ENCODE results near the gene TSPAN5. TPM values are rescaled to one million over a fixed set of nuclear protein-coding genes. Genes with fewer than 3 reads are reported as not detected.

TSPAN5 gene
- total RNA-seq, 4 donors from 2014 or later, result 14.5 to 33.4 (median 17.0) TPM

GRCh38 chr4:98610431-98610830, 48.0 kb downstream of the TSPAN5 start:
- Histone ChIP-seq H3K9me3 (no peaks in the 10 kb centered on the region), H3K4me1 (peaks cover 22% of the 10 kb centered on the region), H3K27me3 (no peaks in the 10 kb centered on the region), H3K4me3 (no peak overlapping the region), H3K27ac (peak overlapping the region; percentile 49), H3K36me3 (no peaks in the 10 kb centered on the region)
- 89% methylated on average over 6 of the region's 6 CpGs for WGBS
- no peak for TF ChIP-seq POLR2A (IDR thresholded peaks at IDR 0.05)
- TF ChIP-seq EP300 (IDR thresholded peaks at IDR 0.05), result no peak
- TF ChIP-seq POLR2AphosphoS5 (IDR thresholded peaks at IDR 0.05), result no peak
- no peak for TF ChIP-seq CTCF (IDR thresholded peaks at IDR 0.05)
- DNase-seq (ENCODE audit: low spot score in 2 of 2), result no peak

GRCh38 chr4:98609934-98610333, 48.5 kb downstream of the TSPAN5 start:
- H3K27ac ChIP-seq, result peak overlapping the region; percentile 49
- H3K27me3 ChIP-seq, result no peaks in the 10 kb centered on the region
- H3K4me3 ChIP-seq, result no peak overlapping the region
- TF ChIP-seq EP300 (IDR thresholded peaks at IDR 0.05) (no peak), POLR2AphosphoS5 (IDR thresholded peaks at IDR 0.05) (no peak), POLR2A (IDR thresholded peaks at IDR 0.05) (no peak), CTCF (IDR thresholded peaks at IDR 0.05) (no peak)
- H3K36me3 ChIP-seq, result no peaks in the 10 kb centered on the region
- H3K4me1 ChIP-seq, result peaks cover 22% of the 10 kb centered on the region
- no peak for DNase-seq (ENCODE audit: low spot score in 2 of 2)
- no peaks in the 10 kb centered on the region for H3K9me3 ChIP-seq
- 89% methylated on average over 5 of the region's 5 CpGs for WGBS

GRCh38 chr4:98608356-98608755, 50.1 kb downstream of the TSPAN5 start:
- H3K27ac ChIP-seq, result no peak overlapping the region
- H3K4me1 ChIP-seq, result peaks cover 18% of the 10 kb centered on the region
- H3K36me3 ChIP-seq, result no peaks in the 10 kb centered on the region
- no peaks in the 10 kb centered on the region for H3K27me3 ChIP-seq
- no peak overlapping the region for H3K4me3 ChIP-seq
- 63% methylated on average over 5 of the region's 5 CpGs for WGBS
- no peaks in the 10 kb centered on the region for H3K9me3 ChIP-seq
- no peak for TF ChIP-seq CTCF (IDR thresholded peaks at IDR 0.05)
- TF ChIP-seq POLR2A (IDR thresholded peaks at IDR 0.05), result no peak
- TF ChIP-seq POLR2AphosphoS5 (IDR thresholded peaks at IDR 0.05), result no peak
- no peak for TF ChIP-seq EP300 (IDR thresholded peaks at IDR 0.05)
- no peak for DNase-seq (ENCODE audit: low spot score in 2 of 2)

- Histone ChIP-seq H3K4me3 (no peak overlapping the region), H3K27me3 (no peaks in the 10 kb centered on the region), H3K4me1 (peaks cover 16% of the 10 kb centered on the region), H3K9me3 (no peaks in the 10 kb centered on the region), H3K36me3 (no peaks in the 10 kb centered on the region), H3K27ac (no peak overlapping the region)
- TF ChIP-seq EP300 (IDR thresholded peaks at IDR 0.05), result no peak
- TF ChIP-seq POLR2AphosphoS5 (IDR thresholded peaks at IDR 0.05), result no peak
- no peak for TF ChIP-seq POLR2A (IDR thresholded peaks at IDR 0.05)
- no peak for TF ChIP-seq CTCF (IDR thresholded peaks at IDR 0.05)
- no peak for DNase-seq (ENCODE audit: low spot score in 2 of 2)
- WGBS, result 84% methylated on average over 6 of the region's 6 CpGs
Measured at GRCh38 chr4:98606894-98607293, 51.5 kb downstream of the TSPAN5 start.

GRCh38 chr4:98605216-98605615, 53.2 kb downstream of the TSPAN5 start:
- Histone ChIP-seq H3K4me1 (peaks cover under 1% of the 10 kb centered on the region), H3K9me3 (no peaks in the 10 kb centered on the region), H3K4me3 (no peak overlapping the region), H3K27me3 (no peaks in the 10 kb centered on the region), H3K27ac (no peak overlapping the region), H3K36me3 (no peaks in the 10 kb centered on the region)
- 89% methylated on average over 3 of the region's 3 CpGs for WGBS
- DNase-seq (ENCODE audit: low spot score in 2 of 2), result no peak
- no peak for TF ChIP-seq POLR2A (IDR thresholded peaks at IDR 0.05)
- TF ChIP-seq POLR2AphosphoS5 (IDR thresholded peaks at IDR 0.05), result no peak
- no peak for TF ChIP-seq CTCF (IDR thresholded peaks at IDR 0.05)
- TF ChIP-seq EP300 (IDR thresholded peaks at IDR 0.05), result no peak

Measured in suprapubic skin (tissue), 4 donors.